OCI-LY7 (cell line): ENCODE data around the gene TTF2.

ENCODE experiments used
- CTCF ChIP-seq: fragments of 200-600 bp; sonication (generic); conservative IDR thresholded peaks from 2 replicates; pipeline ENCODE4 v1.5.1; 2014; ENCODE audit warnings: mild to moderate bottlenecking, antibody characterized with exemption, low read length, moderate library complexity, mixed read lengths
- EZH2phosphoT487 ChIP-seq: fragments of 200-600 bp; sonication (generic); IDR thresholded peaks from 2 replicates; pipeline ENCODE4 v1.6.1; 2018; ENCODE audit warnings: low read depth, borderline replicate concordance, mild to moderate bottlenecking, mixed run types, antibody characterized with exemption, low read length, moderate library complexity, mixed read lengths

- TF ChIP-seq EZH2phosphoT487, result no peak
- peak; percentile 77 for TF ChIP-seq CTCF
Measured at GRCh38 chr1:117067533-117068370, 7.6 kb downstream of the TTF2 start.
